Calu3 (cell line): ENCODE data around the gene NAV2. TPM values are rescaled to one million over a fixed set of nuclear protein-coding genes. Genes with fewer than 3 reads are reported as not detected.

ENCODE experiments used
- BruUV-seq: library from RNA; stranded (reverse); fragments of 400-500 nt; replicated peaks from 2 replicates; lab custom pipeline; 2021; lab: Mats Ljungman, UMichigan
- CTCF ChIA-PET: fragments of 300-600 bp; sonication (Branson Sonifier 250); formaldehyde crosslinking; loops from one replicate; lab custom pipeline; 2022; ENCODE audit warnings: antibody characterized with exemption; lab: Charles Lee
- DNase-seq: peaks from one replicate; pipeline ENCODE4 v3.0.0; 2022
- H3K27ac Mint-ChIP-seq: one replicate; pipeline ENCODE4 v1.8.0; 2022; ENCODE audit warnings: mixed read lengths; ENCODE audit not compliant: unreplicated experiment
- H3K27me3 Mint-ChIP-seq: one replicate; pipeline ENCODE4 v1.8.0; 2022; ENCODE audit warnings: mixed read lengths; ENCODE audit not compliant: unreplicated experiment
- H3K36me3 Mint-ChIP-seq: one replicate; pipeline ENCODE4 v1.8.0; 2022; ENCODE audit warnings: mild to moderate bottlenecking, moderate library complexity, mixed read lengths; ENCODE audit not compliant: insufficient read depth, unreplicated experiment
- H3K4me1 Mint-ChIP-seq: one replicate; pipeline ENCODE4 v1.8.0; 2022; ENCODE audit warnings: mild to moderate bottlenecking, low read depth, mixed read lengths; ENCODE audit not compliant: unreplicated experiment
- H3K4me3 Mint-ChIP-seq: one replicate; pipeline ENCODE4 v1.8.0; 2022; ENCODE audit warnings: mild to moderate bottlenecking, low read depth, moderate library complexity, mixed read lengths; ENCODE audit not compliant: unreplicated experiment
- H3K9me3 Mint-ChIP-seq: one replicate; pipeline ENCODE4 v1.8.0; 2022; ENCODE audit warnings: low read depth, mixed read lengths; ENCODE audit not compliant: unreplicated experiment
- intact Hi-C: fragments of 100-400 bp; cut with micrococcal nuclease; formaldehyde crosslinking; loops from one replicate; pipeline ENCODE4 v1.10.0; 2022; ENCODE audit not compliant: unreplicated experiment
- total RNA-seq: library from RNA; stranded (reverse); gene quantifications from 2 replicates; pipeline ENCODE4 v1.2.3, GENCODE V29; 2022
- TF ChIP-seq, protein P1 (sequence below): fragments of 200-600 bp; IDR thresholded peaks from one replicate; pipeline ENCODE4 v1.8.0; 2022; ENCODE audit warnings: antibody characterized with exemption; ENCODE audit not compliant: unreplicated experiment

NAV2 gene
- total RNA-seq, 1 experiment from 2014 or later, result 21.4 TPM

GRCh38 chr11:19705936-19706335 lies 6.7 kb upstream of the NAV2 start:
- Mint-ChIP-seq H3K4me3 (no peak overlapping the region), H3K9me3 (no peaks in the 10 kb centered on the region), H3K4me1 (peaks cover 10% of the 10 kb centered on the region), H3K27me3 (no peaks in the 10 kb centered on the region), H3K36me3 (no peaks in the 10 kb centered on the region), H3K27ac (no peak overlapping the region)
- no peak for DNase-seq
- CTCF ChIA-PET, result no interaction called here
- BruUV-seq, result no TSS peak
- intact Hi-C loops, result no loop called here
- TF ChIP-seq, protein P1, sequence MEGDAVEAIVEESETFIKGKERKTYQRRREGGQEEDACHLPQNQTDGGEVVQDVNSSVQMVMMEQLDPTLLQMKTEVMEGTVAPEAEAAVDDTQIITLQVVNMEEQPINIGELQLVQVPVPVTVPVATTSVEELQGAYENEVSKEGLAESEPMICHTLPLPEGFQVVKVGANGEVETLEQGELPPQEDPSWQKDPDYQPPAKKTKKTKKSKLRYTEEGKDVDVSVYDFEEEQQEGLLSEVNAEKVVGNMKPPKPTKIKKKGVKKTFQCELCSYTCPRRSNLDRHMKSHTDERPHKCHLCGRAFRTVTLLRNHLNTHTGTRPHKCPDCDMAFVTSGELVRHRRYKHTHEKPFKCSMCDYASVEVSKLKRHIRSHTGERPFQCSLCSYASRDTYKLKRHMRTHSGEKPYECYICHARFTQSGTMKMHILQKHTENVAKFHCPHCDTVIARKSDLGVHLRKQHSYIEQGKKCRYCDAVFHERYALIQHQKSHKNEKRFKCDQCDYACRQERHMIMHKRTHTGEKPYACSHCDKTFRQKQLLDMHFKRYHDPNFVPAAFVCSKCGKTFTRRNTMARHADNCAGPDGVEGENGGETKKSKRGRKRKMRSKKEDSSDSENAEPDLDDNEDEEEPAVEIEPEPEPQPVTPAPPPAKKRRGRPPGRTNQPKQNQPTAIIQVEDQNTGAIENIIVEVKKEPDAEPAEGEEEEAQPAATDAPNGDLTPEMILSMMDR, result no peak

DNA sequence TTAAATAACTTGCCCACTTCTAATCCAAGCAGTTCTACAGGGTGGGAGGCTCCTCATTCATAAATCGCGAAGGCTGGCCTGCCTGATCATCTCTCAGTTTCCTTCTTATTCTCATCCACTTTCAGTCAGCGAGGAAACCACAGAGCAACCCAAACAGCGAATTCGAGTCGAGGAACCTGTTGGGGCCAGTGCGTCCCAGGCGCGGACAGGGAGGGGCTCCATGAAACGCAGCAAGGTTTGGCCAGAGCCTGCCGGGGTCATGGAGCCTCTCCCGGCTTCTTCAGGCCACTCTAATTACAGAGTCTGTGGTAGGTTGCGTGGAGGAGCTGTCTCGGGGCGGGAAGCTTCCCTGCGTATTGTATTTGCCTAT lies 741 bp upstream of the NAV2 start:
- BruUV-seq, result no TSS peak
- intact Hi-C loops, result no loop called here
- DNase-seq, result no peak
- CTCF ChIA-PET, result interaction anchor here (0.6 to 1.0 kb wide), 2 partner anchors 191 to 454 kb away, joined by 4 to 5 read pairs; no protein-coding TSS in a partner anchor
- Mint-ChIP-seq H3K27ac (peak overlapping the region; percentile 85), H3K36me3 (peaks cover 34% of the 10 kb centered on the region), H3K4me3 (peak overlapping the region; percentile 88), H3K9me3 (no peaks in the 10 kb centered on the region), H3K27me3 (no peaks in the 10 kb centered on the region), H3K4me1 (peaks cover 36% of the 10 kb centered on the region)
- TF ChIP-seq, protein P1, result no peak

GRCh38 chr11:19713196-19714021 lies 772 bp downstream of the NAV2 start:
- peak overlapping the region; percentile 88 for H3K4me3 Mint-ChIP-seq
- no peaks in the 10 kb centered on the region for H3K9me3 Mint-ChIP-seq

DNA sequence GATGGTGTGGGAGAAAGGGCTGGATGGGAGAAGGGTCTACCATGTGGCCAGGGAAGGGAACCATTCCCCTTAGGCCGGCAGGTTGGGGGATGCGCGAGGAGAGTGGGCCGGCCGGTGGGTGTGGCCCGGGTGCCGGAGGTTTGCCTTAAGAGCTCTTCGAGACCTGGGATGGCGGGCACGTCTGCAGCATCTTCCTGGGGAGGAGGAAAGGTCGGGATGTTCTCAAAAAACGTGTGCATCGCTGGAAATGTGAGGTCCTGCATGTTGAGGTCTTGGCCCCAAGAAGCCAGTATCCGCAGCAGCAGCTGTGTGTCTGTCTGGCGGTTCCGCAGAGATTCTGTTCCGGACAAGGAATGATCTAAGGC lies 1.4 kb downstream of the NAV2 start:
- no TSS peak for BruUV-seq
- no peaks in the 10 kb centered on the region for H3K9me3 Mint-ChIP-seq
- H3K36me3 Mint-ChIP-seq, result peaks cover 34% of the 10 kb centered on the region
- peaks cover 36% of the 10 kb centered on the region for H3K4me1 Mint-ChIP-seq
- H3K27ac Mint-ChIP-seq, result peak overlapping the region; percentile 54
- intact Hi-C loops, result no loop called here
- H3K4me3 Mint-ChIP-seq, result peak overlapping the region; percentile 88
- TF ChIP-seq, protein P1, result no peak
- CTCF ChIA-PET, result no interaction called here
- no peaks in the 10 kb centered on the region for H3K27me3 Mint-ChIP-seq
- DNase-seq, result no peak

More at GRCh38 chr11:19713196-19714021, 772 bp downstream of the NAV2 start:
- CTCF ChIA-PET, result interaction anchor here (0.7 kb wide), 1 partner anchor 190 kb away, joined by 3 read pairs; no protein-coding TSS in a partner anchor
- TF ChIP-seq, protein P1, result no peak
- peak overlapping the region; percentile 67 for H3K27ac Mint-ChIP-seq
- no peaks in the 10 kb centered on the region for H3K27me3 Mint-ChIP-seq
- H3K36me3 Mint-ChIP-seq, result peaks cover 34% of the 10 kb centered on the region
- BruUV-seq, result TSS peak; percentile 29
- DNase-seq, result no peak
- intact Hi-C loops, result no loop called here
- peaks cover 36% of the 10 kb centered on the region for H3K4me1 Mint-ChIP-seq
